ENCODE measurements around the gene EN1. TPM values are rescaled to one million over a fixed set of nuclear protein-coding genes. Genes with fewer than 3 reads are reported as not detected.

Gene EN1
- total and polyA plus RNA-seq, 2 donors (not counting 3 experiments of a cell fraction or from before 2014, with no cell fraction given) = not detected

DNA sequence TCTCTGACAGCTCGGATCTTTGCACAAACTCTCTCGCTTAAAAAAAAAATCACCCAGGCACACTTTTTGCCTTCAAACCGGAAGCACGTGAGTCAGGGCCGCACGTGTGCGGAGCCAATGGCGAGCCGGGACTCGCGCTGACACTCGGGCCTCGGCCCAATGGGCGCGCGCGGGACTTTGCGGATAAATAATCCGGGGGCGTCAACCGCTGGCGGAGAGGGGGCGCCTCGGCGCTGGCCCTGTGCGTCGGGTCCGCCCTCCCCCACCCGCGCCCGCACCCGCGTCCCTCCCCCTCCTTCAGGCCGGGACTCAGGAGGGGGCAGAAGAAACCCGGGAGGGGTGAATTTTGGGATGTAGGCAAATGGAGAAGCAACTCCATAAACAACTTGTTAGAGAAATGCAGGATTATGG lies 319 bp upstream of the EN1 start:
- BruUV-seq (replicated peaks) = no TSS peak

DNA sequence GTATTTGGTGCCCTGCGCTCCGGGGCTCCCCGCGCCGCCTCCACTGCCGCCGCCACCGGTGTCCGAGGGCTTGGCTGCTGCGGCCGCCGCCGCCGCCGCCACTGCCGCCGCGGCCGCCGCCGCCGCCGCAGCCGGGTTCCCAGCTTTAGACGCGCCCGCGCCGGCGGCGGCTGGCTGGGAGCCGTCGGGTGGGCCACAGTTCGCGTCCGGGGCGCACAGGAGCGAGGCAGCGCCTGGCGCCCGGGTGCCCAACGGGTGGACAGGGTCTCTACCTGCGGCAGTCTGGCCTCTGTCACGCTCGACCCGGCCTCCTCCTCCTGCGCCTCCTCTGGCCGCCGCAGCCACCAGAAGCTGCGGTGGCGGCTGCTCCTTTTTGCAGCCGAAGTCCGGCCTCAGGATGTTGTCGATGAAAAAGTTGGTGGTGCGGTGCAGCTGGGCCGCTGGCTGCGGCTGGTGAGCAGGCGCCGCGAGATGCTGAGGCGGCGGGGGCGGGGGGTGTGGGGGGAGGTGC lies 951 bp downstream of the EN1 start:
- CTCF ChIA-PET = interaction anchor here (1.3 to 4.5 kb wide), 3 partner anchors 9 to 799 kb away, joined by 11 to 48 read pairs (median 21); no protein-coding TSS in a partner anchor
- Histone ChIP-seq H3K79me2 (ENCODE audit: control insufficient read depth, insufficient read depth, low read length) (no peaks in the 10 kb centered on the region), H4K20me1 (replicated peaks; ENCODE audit: control insufficient read depth, extremely low read depth, insufficient read depth, low read length) (no peaks in the 10 kb centered on the region), H3K36me3 (ENCODE audit: control insufficient read depth in 2 of 2, extremely low read depth in 1 of 2, insufficient read depth in 2 of 2, low read length in 2 of 2) (no peaks in the 10 kb centered on the region), H3K27ac (ENCODE audit: insufficient read depth, low read depth, low read length) (no peak overlapping the region), H3K27me3 (ENCODE audit: control insufficient read depth in 2 of 2, insufficient read depth in 2 of 2, low read length in 2 of 2) (peaks cover 83 to 94% of the 10 kb centered on the region in 2 experiments), H3K4me1 (ENCODE audit: control insufficient read depth, extremely low read depth, insufficient read depth, low read length) (peaks cover 4% of the 10 kb centered on the region), H3K9ac (replicated peaks; ENCODE audit: extremely low read depth, insufficient read depth, low read length) (no peak overlapping the region), H3K4me3 (replicated peaks in 1 of 3; ENCODE audit: insufficient read depth in 1 of 3, low read depth in 1 of 3, low read length in 3 of 3) (no peak overlapping the region), H3K9me1 (replicated peaks; ENCODE audit: control insufficient read depth, extremely low read depth, insufficient read depth, low read length) (no peaks in the 10 kb centered on the region), H3K4me2 (ENCODE audit: insufficient read depth, low read length) (no peak overlapping the region), H2AFZ (ENCODE audit: low read depth, low read length) (no peak overlapping the region), H3K9me3 (replicated peaks; ENCODE audit: control insufficient read depth, insufficient read depth, low read length) (no peaks in the 10 kb centered on the region)
- TF ChIP-seq EZH2 (IDR thresholded peaks at IDR 0.05; ENCODE audit: borderline replicate concordance, low read depth, low read length, severe bottlenecking) (peak; percentile 75), GATA2 (IDR thresholded peaks at IDR 0.05; ENCODE audit: insufficient read depth, insufficient read length, low read depth, low read length) (no peak)
- intact Hi-C loops (cut with micrococcal nuclease) = no loop called here
- POLR2A ChIA-PET = no interaction called here
- dilution Hi-C loops (cut with MboI; ENCODE audit: extremely low pct_ligation_motif_present, low sequenced_read_pairs) = no loop called here
- BruUV-seq (replicated peaks) = no TSS peak
- FAIRE-seq (no peak), DNase-seq (ENCODE audit: low read depth, low spot score) (no peak)

More for the DNA sequence above, 319 bp upstream of the EN1 start:
- intact Hi-C loops (cut with micrococcal nuclease) = no loop called here
- H3K79me2 ChIP-seq (ENCODE audit: control insufficient read depth, insufficient read depth, low read length) = no peaks in the 10 kb centered on the region
- no peaks in the 10 kb centered on the region for H3K36me3 ChIP-seq (ENCODE audit: control insufficient read depth in 2 of 2, extremely low read depth in 1 of 2, insufficient read depth in 2 of 2, low read length in 2 of 2)
- H4K20me1 ChIP-seq (replicated peaks; ENCODE audit: control insufficient read depth, extremely low read depth, insufficient read depth, low read length) = no peaks in the 10 kb centered on the region
- H3K9me3 ChIP-seq (replicated peaks; ENCODE audit: control insufficient read depth, insufficient read depth, low read length) = no peaks in the 10 kb centered on the region
- TF ChIP-seq JUN (IDR thresholded peaks at IDR 0.05; ENCODE audit: borderline replicate concordance, insufficient read depth, insufficient read length, low read depth) (no peak), EZH2 (IDR thresholded peaks at IDR 0.05; ENCODE audit: borderline replicate concordance, low read depth, low read length, severe bottlenecking) (peak; percentile 86)
- no peak overlapping the region for H3K4me2 ChIP-seq (ENCODE audit: insufficient read depth, low read length)
- H3K27ac ChIP-seq (ENCODE audit: insufficient read depth, low read depth, low read length) = no peak overlapping the region
- no peak overlapping the region for H3K9ac ChIP-seq (replicated peaks; ENCODE audit: extremely low read depth, insufficient read depth, low read length)
- peaks cover 4% of the 10 kb centered on the region for H3K4me1 ChIP-seq (ENCODE audit: control insufficient read depth, extremely low read depth, insufficient read depth, low read length)
- ChIA-PET CTCF (interaction anchor here (0.8 to 4.2 kb wide), 8 partner anchors 8 to 815 kb away, joined by 3 to 21 read pairs (median 5); no protein-coding TSS in a partner anchor), POLR2A (no interaction called here)
- no peak for FAIRE-seq
- H3K9me1 ChIP-seq (replicated peaks; ENCODE audit: control insufficient read depth, extremely low read depth, insufficient read depth, low read length) = no peaks in the 10 kb centered on the region
- dilution Hi-C loops (cut with MboI; ENCODE audit: extremely low pct_ligation_motif_present, low sequenced_read_pairs) = no loop called here
- H2AFZ ChIP-seq (ENCODE audit: low read depth, low read length) = no peak overlapping the region
- peaks cover 87 to 94% of the 10 kb centered on the region in 2 experiments for H3K27me3 ChIP-seq (ENCODE audit: control insufficient read depth in 2 of 2, insufficient read depth in 2 of 2, low read length in 2 of 2)
- no peak overlapping the region for H3K4me3 ChIP-seq (replicated peaks in 1 of 3; ENCODE audit: insufficient read depth in 1 of 3, low read depth in 1 of 3, low read length in 3 of 3)
- DNase-seq (ENCODE audit: low read depth, low spot score) = no peak

Measured in endothelial cell of umbilical vein (primary cell).